Vagina (tissue), 2 donors: ENCODE measurements around the gene TMPRSS2.

Source experiments
- POLR2A ChIP-seq, 2 donors: fragments of 450-650 bp; IDR thresholded peaks; one replicate each; pipeline ENCODE4 v1.6.1; 2017; ENCODE audit warnings: antibody characterized with exemption in 2 of 2, mild to moderate bottlenecking in 2 of 2, moderate library complexity in 2 of 2
- POLR2AphosphoS5 ChIP-seq, 2 donors: sonication (generic); formaldehyde crosslinking; IDR thresholded peaks; one replicate each; pipeline ENCODE4 v1.9.0; 2017; ENCODE audit warnings: antibody characterized with exemption in 2 of 2, mild to moderate bottlenecking in 2 of 2, low read depth in 1 of 2; ENCODE audit not compliant: insufficient read depth in 1 of 2
- TF ChIP-seq, protein P1 (sequence below), 3 experiments: fragments of 450-650 bp in 2 of 3; fragments of 200-600 bp in 1 of 3; sonication (generic) in 1 of 3; IDR thresholded peaks; one replicate each; pipeline ENCODE4 v1.5.1; 2017 to 2019; ENCODE audit warnings: antibody characterized with exemption in 3 of 3, mild to moderate bottlenecking in 2 of 3, moderate library complexity in 2 of 3

DNA sequence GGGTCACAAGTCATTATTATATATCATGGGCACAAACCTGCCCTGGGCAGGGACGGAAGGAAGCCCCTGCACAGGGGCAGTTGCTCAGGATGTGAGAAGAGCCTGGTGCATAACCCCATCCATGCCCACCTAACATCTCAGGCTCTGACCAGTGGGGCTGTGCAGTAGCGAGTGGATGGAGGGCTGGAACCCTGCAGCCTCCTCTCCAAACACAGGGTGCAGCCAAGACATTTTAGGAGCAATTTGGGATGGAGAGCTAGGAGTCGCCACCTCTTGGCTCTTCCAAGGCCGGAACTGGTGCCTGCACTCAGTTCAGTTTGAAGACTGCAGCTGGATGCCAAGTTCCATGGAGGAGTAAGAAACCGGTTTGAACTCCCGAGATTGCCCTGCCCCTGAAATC lies 79.1 kb downstream of the TMPRSS2 start:
- TF ChIP-seq POLR2A (IDR thresholded peaks at IDR 0.05) (no peak), POLR2AphosphoS5 (IDR thresholded peaks at IDR 0.05; ENCODE audit: insufficient read depth in 1 of 2, low read depth in 1 of 2) (no peak)
- TF ChIP-seq, protein P1, sequence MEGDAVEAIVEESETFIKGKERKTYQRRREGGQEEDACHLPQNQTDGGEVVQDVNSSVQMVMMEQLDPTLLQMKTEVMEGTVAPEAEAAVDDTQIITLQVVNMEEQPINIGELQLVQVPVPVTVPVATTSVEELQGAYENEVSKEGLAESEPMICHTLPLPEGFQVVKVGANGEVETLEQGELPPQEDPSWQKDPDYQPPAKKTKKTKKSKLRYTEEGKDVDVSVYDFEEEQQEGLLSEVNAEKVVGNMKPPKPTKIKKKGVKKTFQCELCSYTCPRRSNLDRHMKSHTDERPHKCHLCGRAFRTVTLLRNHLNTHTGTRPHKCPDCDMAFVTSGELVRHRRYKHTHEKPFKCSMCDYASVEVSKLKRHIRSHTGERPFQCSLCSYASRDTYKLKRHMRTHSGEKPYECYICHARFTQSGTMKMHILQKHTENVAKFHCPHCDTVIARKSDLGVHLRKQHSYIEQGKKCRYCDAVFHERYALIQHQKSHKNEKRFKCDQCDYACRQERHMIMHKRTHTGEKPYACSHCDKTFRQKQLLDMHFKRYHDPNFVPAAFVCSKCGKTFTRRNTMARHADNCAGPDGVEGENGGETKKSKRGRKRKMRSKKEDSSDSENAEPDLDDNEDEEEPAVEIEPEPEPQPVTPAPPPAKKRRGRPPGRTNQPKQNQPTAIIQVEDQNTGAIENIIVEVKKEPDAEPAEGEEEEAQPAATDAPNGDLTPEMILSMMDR (IDR thresholded peaks at IDR 0.05) = no peak
